Left colon (tissue), 2 donors: Measurements from ENCODE around the gene IQCC. TPM values are rescaled to one million over a fixed set of nuclear protein-coding genes. Genes with fewer than 3 reads are reported as not detected.
A peak's percentile ranks its signal among the peaks of the same experiment; 100 is the strongest.

Experiments used
- ATAC-seq: fragments of 200-7000 bp; cut with Tn5 transposase; one replicate; pipeline ENCODE4 v1.9.1; 2020; ENCODE audit warnings: mild to moderate bottlenecking, moderate library complexity
- DNase-seq, 2 donors: peaks; one replicate each; pipeline ENCODE4 v3.0.0-alpha.2; 2020
- intact Hi-C, 2 donors: fragments of 100-400 bp; cut with DNase I in 1 of 2; cut with micrococcal nuclease in 1 of 2; formaldehyde crosslinking; loops; one replicate each; pipeline versions ENCODE4 v1.11.2 to v1.14.0; 2022; cut with DNase I, micrococcal nuclease
- total RNA-seq, 2 donors: library from RNA; stranded (reverse); fragmentation: NEBNext Ultra II Directional; extraction: Animal tissue kit (Norgen Biotek cat#: 25700); gene quantifications; one replicate each; pipeline ENCODE4 v1.2.1, GENCODE V29; 2021
- donor health status: DM: no; HTN: no; CAD: no.
- donor health status: DM: yes; HTN: yes; CAD: no.

Gene IQCC
- total RNA-seq, 2 donors from 2014 or later: 1.3 to 1.8 TPM

GRCh38 chr1:32192220-32192948, 13.1 kb upstream of the IQCC start:
- intact Hi-C loops: no loop called here
- ATAC-seq (no peak), DNase-seq (no peak)

- DNase-seq (no peak), ATAC-seq (no peak)
- intact Hi-C loops: no loop called here
Observed at GRCh38 chr1:32194984-32195383, 10.5 kb upstream of the IQCC start.

GRCh38 chr1:32195531-32195930, 9.9 kb upstream of the IQCC start:
- intact Hi-C loops: no loop called here
- ATAC-seq (no peak), DNase-seq (no peak)

- DNase-seq (no peak), ATAC-seq (no peak)
- intact Hi-C loops: no loop called here
Observed at GRCh38 chr1:32195972-32196823, 9.3 kb upstream of the IQCC start.

GRCh38 chr1:32197074-32197473, 8.4 kb upstream of the IQCC start:
- intact Hi-C loops: no loop called here
- DNase-seq: no peak
- no peak for ATAC-seq

GRCh38 chr1:32197837-32198236, 7.6 kb upstream of the IQCC start:
- ATAC-seq (no peak), DNase-seq (no peak)
- intact Hi-C loops: no loop called here

- ATAC-seq (no peak), DNase-seq (no peak)
- intact Hi-C loops: no loop called here
Observed at GRCh38 chr1:32198237-32199042, 7.0 kb upstream of the IQCC start.

GRCh38 chr1:32199043-32199716, 6.3 kb upstream of the IQCC start:
- intact Hi-C loops: no loop called here
- DNase-seq (no peak), ATAC-seq (no peak)

GRCh38 chr1:32199717-32200072, 5.8 kb upstream of the IQCC start:
- ATAC-seq: no peak
- DNase-seq: peak; percentile 27 to 38
- intact Hi-C loops: no loop called here

GRCh38 chr1:32200226-32201010, 5.1 kb upstream of the IQCC start, which contains the start of gene CCDC28B:
CCDC28B (plus strand) TSS chr1:32200595; CDS start chr1:32201936, 1,341 bp downstream.
- peak; percentile 49 to 56 for DNase-seq
- intact Hi-C loops: no loop called here
- peak; percentile 43 for ATAC-seq

GRCh38 chr1:32201011-32201855, 4.2 kb upstream of the IQCC start:
- intact Hi-C loops: no loop called here
- DNase-seq (peak; percentile 77 to 82), ATAC-seq (peak; percentile 17)

- ATAC-seq: peak; percentile 24
- DNase-seq: peak in 1 of 2 donors; percentile 39
Observed at GRCh38 chr1:32204943-32205361, 519 bp upstream of the IQCC start.

GRCh38 chr1:32208469-32208868, 3.0 kb downstream of the IQCC start:
- no peak for DNase-seq
- ATAC-seq: peak; percentile 18
- intact Hi-C loops: no loop called here

More at GRCh38 chr1:32204943-32205361, 519 bp upstream of the IQCC start:
- intact Hi-C loops: no loop called here

- intact Hi-C loops: no loop called here
- DNase-seq (peak; percentile 85 to 92), ATAC-seq (peak; percentile 78)
Observed at GRCh38 chr1:32208891-32209328, 3.4 kb downstream of the IQCC start, which contains the start of gene DCDC2B. DCDC2B (plus strand) TSS chr1:32209089; CDS start chr1:32209094, 5 bp downstream.

GRCh38 chr1:32215629-32216480, 10.4 kb downstream of the IQCC start:
- intact Hi-C loops: no loop called here
- DNase-seq (peak; percentile 80 to 85), ATAC-seq (peak; percentile 83)

- DNase-seq (no peak), ATAC-seq (no peak)
- intact Hi-C loops: no loop called here
Observed at GRCh38 chr1:32216566-32216965, 11.1 kb downstream of the IQCC start.
